Smooth muscle cell (in vitro differentiated cells): ENCODE data around the gene TOR2A. TPM values are rescaled to one million over a fixed set of nuclear protein-coding genes. Genes with fewer than 3 reads are reported as not detected.
A peak's percentile ranks its signal among the peaks of the same experiment; 100 is the strongest.

Experiments used
- DNase-seq: peaks from one replicate; lab custom pipeline; 2025; ENCODE audit not compliant: unreplicated experiment; lab: John Stamatoyannopoulos, UW
- H2AFZ ChIP-seq: fragments of 200-600 bp; sonication (generic); 2 replicates; pipeline ENCODE4 v1.6.0; 2016; ENCODE audit warnings: antibody characterized with exemption, low read depth, mild to moderate bottlenecking
- H3F3A ChIP-seq: fragments of 200-600 bp; sonication (generic); 2 replicates; pipeline ENCODE4 v1.6.0; 2017; ENCODE audit warnings: antibody characterized with exemption, low read depth
- H3K27ac ChIP-seq: fragments of 200-600 bp; sonication (generic); 2 replicates; pipeline ENCODE4 v1.5.1; 2016; ENCODE audit warnings: low read depth, mild to moderate bottlenecking
- H3K27me3 ChIP-seq: fragments of 200-600 bp; sonication (generic); 2 replicates; pipeline ENCODE4 v1.6.1; 2016; ENCODE audit warnings: low read depth, mild to moderate bottlenecking
- H3K36me3 ChIP-seq: fragments of 200-600 bp; sonication (generic); 2 replicates; pipeline ENCODE4 v1.5.1; 2016; ENCODE audit warnings: low read depth
- H3K4me1 ChIP-seq: fragments of 200-600 bp; sonication (generic); 2 replicates; pipeline ENCODE4 v1.5.1; 2016; ENCODE audit warnings: low read depth
- H3K4me2 ChIP-seq: fragments of 200-600 bp; sonication (generic); 2 replicates; pipeline ENCODE4 v1.6.0; 2016; ENCODE audit warnings: mild to moderate bottlenecking
- H3K4me3 ChIP-seq: fragments of 200-600 bp; sonication (generic); 2 replicates; pipeline ENCODE4 v1.5.1; 2016; ENCODE audit warnings: mild to moderate bottlenecking
- H3K79me2 ChIP-seq: fragments of 200-600 bp; sonication (generic); 2 replicates; pipeline ENCODE4 v1.6.0; 2016; ENCODE audit warnings: low read depth, mild to moderate bottlenecking
- H3K9ac ChIP-seq: fragments of 200-600 bp; sonication (generic); 2 replicates; pipeline ENCODE4 v1.6.0; 2016; ENCODE audit warnings: low read depth
- H3K9me3 ChIP-seq: fragments of 200-600 bp; sonication (generic); replicated peaks from 2 replicates; pipeline ENCODE4 v1.5.1; 2016; ENCODE audit warnings: low read depth
- H4K20me1 ChIP-seq: fragments of 200-600 bp; sonication (generic); 2 replicates; pipeline ENCODE4 v1.6.0; 2016; ENCODE audit warnings: low read depth
- CTCF ChIP-seq: fragments of 200-600 bp; sonication (generic); IDR thresholded peaks from 2 replicates; pipeline ENCODE4 v1.5.1; 2017; ENCODE audit warnings: borderline replicate concordance, mild to moderate bottlenecking, antibody characterized with exemption; ENCODE audit not compliant: insufficient read depth, poor library complexity, severe bottlenecking
- WGBS: methylation state at CpG from one replicate; pipeline ENCODE4 v1.1.7; 2016; ENCODE audit warnings: low lambda C conversion rate; 5-methylcytosine and 5-hydroxymethylcytosine counted together
- polyA plus RNA-seq: library from polyadenylated mRNA; unstranded; fragments of >200 nt; fragmentation: Nextera tagmentation; extraction: Ambion mirVana; gene quantifications from 2 replicates; pipeline ENCODE4 v1.2.1, GENCODE V29; 2016
- total RNA-seq: library from RNA; depleted of rRNA; stranded (reverse); fragments of >200 nt; gene quantifications from 2 replicates; pipeline ENCODE4 v1.2.3, GENCODE V29; 2014

The TOR2A gene
- total and polyA plus RNA-seq, 2 experiments from 2014 or later: 7.3 to 12.3 TPM

- no peaks in the 10 kb centered on the region for H4K20me1 ChIP-seq
- H3K36me3 ChIP-seq: no peaks in the 10 kb centered on the region
- TF ChIP-seq CTCF: no peak
- no peaks in the 10 kb centered on the region for H3F3A ChIP-seq
- 81% methylated on average over 6 of the region's 6 CpGs for WGBS
- H3K9ac ChIP-seq: no peak overlapping the region
- H3K9me3 ChIP-seq: no peaks in the 10 kb centered on the region
- H2AFZ ChIP-seq: no peak overlapping the region
- H3K4me3 ChIP-seq: no peak overlapping the region
- no peak overlapping the region for H3K27ac ChIP-seq
- no peaks in the 10 kb centered on the region for H3K4me1 ChIP-seq
- no peaks in the 10 kb centered on the region for H3K79me2 ChIP-seq
- DNase-seq: no peak
- no peak overlapping the region for H3K4me2 ChIP-seq
- no peaks in the 10 kb centered on the region for H3K27me3 ChIP-seq
Observed at GRCh38 chr9:127686461-127687393, 48.4 kb downstream of the TOR2A start.

DNA sequence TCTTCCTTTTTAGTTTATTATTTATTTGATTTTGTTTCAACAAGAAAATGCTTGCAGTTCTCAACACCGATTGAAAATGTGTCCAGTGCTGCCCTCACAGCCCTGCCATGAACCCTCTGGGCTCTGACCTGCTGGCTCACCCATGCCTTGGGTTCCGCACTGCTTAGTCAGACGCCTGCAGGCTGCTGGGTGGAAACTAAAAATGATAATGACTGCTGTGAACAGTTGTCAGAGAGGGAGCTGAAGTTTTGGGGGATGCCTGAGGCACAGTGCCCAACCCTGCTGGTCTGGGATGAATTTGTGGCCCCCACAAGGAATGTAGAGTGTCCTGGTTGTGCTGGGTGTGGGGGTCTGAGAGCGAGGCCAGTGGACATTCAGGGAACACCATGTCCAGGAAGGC, 50.5 kb downstream of the TOR2A start:
- no peak overlapping the region for H3K9ac ChIP-seq
- H3K4me1 ChIP-seq: no peaks in the 10 kb centered on the region
- no peaks in the 10 kb centered on the region for H3F3A ChIP-seq
- H3K36me3 ChIP-seq: no peaks in the 10 kb centered on the region
- H3K27ac ChIP-seq: peak overlapping the region; percentile 64
- H3K27me3 ChIP-seq: no peaks in the 10 kb centered on the region
- H4K20me1 ChIP-seq: no peaks in the 10 kb centered on the region
- no peak overlapping the region for H2AFZ ChIP-seq
- 56% methylated on average over 4 of the region's 4 CpGs for WGBS
- peak overlapping the region; percentile 16 for H3K4me2 ChIP-seq
- no peaks in the 10 kb centered on the region for H3K9me3 ChIP-seq
- H3K79me2 ChIP-seq: no peaks in the 10 kb centered on the region
- no peak for TF ChIP-seq CTCF
- H3K4me3 ChIP-seq: no peak overlapping the region
- DNase-seq: no peak

- H3K79me2 ChIP-seq: no peaks in the 10 kb centered on the region
- no peaks in the 10 kb centered on the region for H3K9me3 ChIP-seq
- H3K4me1 ChIP-seq: no peaks in the 10 kb centered on the region
- no peak overlapping the region for H3K9ac ChIP-seq
- TF ChIP-seq CTCF: no peak
- H3K4me2 ChIP-seq: no peak overlapping the region
- H3K4me3 ChIP-seq: no peak overlapping the region
- no peak for DNase-seq
- 85% methylated on average over 5 of the region's 5 CpGs for WGBS
- peak overlapping the region; percentile 64 for H3K27ac ChIP-seq
- H3F3A ChIP-seq: no peaks in the 10 kb centered on the region
- H2AFZ ChIP-seq: no peak overlapping the region
- H3K36me3 ChIP-seq: no peaks in the 10 kb centered on the region
- no peaks in the 10 kb centered on the region for H4K20me1 ChIP-seq
- H3K27me3 ChIP-seq: no peaks in the 10 kb centered on the region
Observed at GRCh38 chr9:127683723-127684122, 51.4 kb downstream of the TOR2A start.
